Effector memory CD8-positive, alpha-beta T cell (primary cell): ENCODE measurements around the gene MCHR2.

Experiments
- ATAC-seq: fragments of 150-1000 bp; cut with Tn5 transposase; replicated peaks from 2 replicates; pipeline ENCODE4 v1.10.0; 2021; ENCODE audit warnings: mild to moderate bottlenecking, moderate library complexity
- DNase-seq, 3 experiments: peaks; one replicate each; pipeline ENCODE4 v3.0.0; 2021
- H3K27ac Mint-ChIP-seq, 2 donors: one replicate each; pipeline ENCODE4 v1.8.0; 2022; ENCODE audit warnings: mild to moderate bottlenecking in 2 of 2, mixed read lengths in 2 of 2, moderate library complexity in 2 of 2
- H3K27me3 Mint-ChIP-seq, 2 donors: one replicate each; pipeline ENCODE4 v1.8.0; 2022; ENCODE audit warnings: mixed read lengths in 2 of 2
- H3K36me3 Mint-ChIP-seq: one replicate; pipeline ENCODE4 v1.8.0; 2022; ENCODE audit warnings: mild to moderate bottlenecking, moderate library complexity, mixed read lengths; ENCODE audit not compliant: insufficient read depth
- H3K4me1 Mint-ChIP-seq, 2 donors: one replicate each; pipeline ENCODE4 v1.8.0; 2022; ENCODE audit warnings: low read depth in 2 of 2, mixed read lengths in 2 of 2
- H3K4me3 Mint-ChIP-seq, 2 donors: one replicate each; pipeline ENCODE4 v1.8.0; 2022; ENCODE audit warnings: mild to moderate bottlenecking in 2 of 2, mixed read lengths in 2 of 2, moderate library complexity in 2 of 2
- H3K9me3 Mint-ChIP-seq, 2 donors: one replicate each; pipeline ENCODE4 v1.8.0; 2022; ENCODE audit warnings: mixed read lengths in 2 of 2

Gene MCHR2

DNA sequence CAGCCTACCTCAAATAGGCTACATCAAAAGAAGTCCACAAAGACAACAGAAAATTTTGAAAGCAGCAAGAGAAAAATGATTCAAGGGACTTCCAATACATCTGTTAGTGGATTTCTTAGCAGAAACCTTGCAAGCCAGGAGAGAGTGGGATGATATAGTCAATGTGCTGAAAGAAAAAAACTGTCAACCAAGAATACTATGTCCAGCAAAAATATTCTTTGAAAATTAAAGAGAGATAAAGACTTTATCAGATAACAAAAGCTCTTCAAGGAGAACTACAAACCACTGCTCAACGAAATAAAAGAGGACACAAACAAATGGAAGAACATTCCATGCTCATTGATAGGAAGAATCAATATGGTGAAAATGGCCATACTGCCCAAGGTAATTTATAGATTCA, 34.0 kb downstream of the MCHR2 start:
- Mint-ChIP-seq H3K4me1 (no peaks in the 10 kb centered on the region), H3K27me3 (no peaks in the 10 kb centered on the region), H3K27ac (no peak overlapping the region), H3K9me3 (peaks cover 0 to 2% of the 10 kb centered on the region in 2 donors), H3K36me3 (no peaks in the 10 kb centered on the region), H3K4me3 (no peak overlapping the region)
- no peak for DNase-seq
- ATAC-seq: no peak

DNA sequence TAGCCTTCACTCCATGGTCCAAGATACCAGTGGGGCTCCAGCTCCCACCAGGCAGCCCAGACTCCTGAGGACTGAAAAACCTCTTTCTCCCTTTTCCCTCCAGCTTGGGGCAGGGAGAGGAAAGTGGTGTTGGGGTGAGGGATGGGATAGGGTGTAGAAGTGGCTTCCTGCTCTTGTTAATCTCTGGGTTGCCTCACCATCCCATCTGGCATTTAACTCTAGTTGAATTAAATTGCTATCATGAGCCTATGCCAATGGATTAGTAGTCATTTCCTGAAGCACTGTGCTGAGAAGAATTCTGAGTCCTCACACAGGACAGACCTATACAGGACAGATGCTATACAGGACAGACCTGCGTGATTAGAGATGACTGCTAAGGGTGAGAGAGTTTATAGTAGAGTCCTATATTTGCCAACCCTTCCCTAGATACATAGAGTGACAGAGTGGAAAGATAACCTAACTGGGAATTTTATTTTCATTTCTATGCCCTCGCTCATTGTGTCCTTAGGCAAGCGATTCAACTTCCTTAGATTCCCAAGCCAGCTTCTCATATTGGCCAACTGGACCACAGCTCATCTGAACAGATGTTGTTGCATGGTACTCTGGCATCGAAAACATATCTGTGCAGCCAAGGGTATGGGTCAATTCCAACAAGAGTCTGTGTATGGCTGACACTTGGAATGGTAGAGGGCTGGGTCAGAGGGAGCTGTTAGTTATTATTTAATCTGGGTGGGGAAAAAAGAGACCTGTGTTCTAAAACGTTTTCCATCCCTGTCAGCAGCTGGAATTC, 42.8 kb downstream of the MCHR2 start:
- no peak overlapping the region for H3K4me3 Mint-ChIP-seq
- no peaks in the 10 kb centered on the region for H3K4me1 Mint-ChIP-seq
- no peak overlapping the region for H3K27ac Mint-ChIP-seq
- H3K27me3 Mint-ChIP-seq: no peaks in the 10 kb centered on the region
- H3K9me3 Mint-ChIP-seq: no peaks in the 10 kb centered on the region
- no peak for ATAC-seq
- no peaks in the 10 kb centered on the region for H3K36me3 Mint-ChIP-seq
- no peak for DNase-seq

DNA sequence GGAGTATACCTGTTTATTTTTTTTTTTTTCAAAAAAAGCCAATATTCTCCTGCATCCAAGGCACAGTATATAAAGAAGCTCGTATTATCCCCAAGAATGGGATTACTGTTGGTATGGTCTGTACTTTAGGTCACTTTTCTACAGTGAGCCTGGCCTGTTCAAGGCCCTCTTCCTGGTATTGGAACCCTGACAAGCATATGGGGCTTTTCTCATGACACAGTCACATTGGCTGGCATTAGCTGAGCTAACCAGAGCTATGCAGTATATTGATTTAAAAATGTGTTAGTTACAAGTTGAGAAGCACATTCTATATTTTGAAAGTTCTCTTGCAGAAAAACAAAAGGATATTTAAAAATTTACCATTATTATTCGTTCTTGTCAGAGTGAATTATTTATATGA, 48.0 kb downstream of the MCHR2 start:
- DNase-seq (no peak), ATAC-seq (no peak)
- Mint-ChIP-seq H3K27ac (no peak overlapping the region), H3K4me1 (no peaks in the 10 kb centered on the region), H3K4me3 (no peak overlapping the region), H3K9me3 (no peaks in the 10 kb centered on the region), H3K36me3 (no peaks in the 10 kb centered on the region), H3K27me3 (peaks cover 16 to 25% of the 10 kb centered on the region in 2 donors)

DNA sequence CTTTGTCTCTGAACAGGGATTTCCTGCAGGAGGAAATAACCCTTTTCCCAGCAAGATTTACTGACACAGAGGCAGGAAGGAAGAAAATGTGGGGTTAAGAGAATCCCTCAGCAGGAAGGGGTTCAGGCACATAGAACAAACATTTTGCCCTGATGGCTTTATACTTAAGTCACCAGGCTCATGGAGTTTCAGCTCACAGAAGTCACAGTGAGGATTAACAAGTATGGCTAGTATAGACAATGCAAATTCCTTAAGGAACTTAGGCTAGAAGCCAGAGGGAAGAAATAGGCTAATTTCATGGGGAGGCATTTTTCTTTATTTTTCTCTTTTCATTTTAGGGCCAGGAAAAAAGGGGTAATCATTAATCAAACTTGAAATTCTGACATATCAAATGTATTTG, 50.2 kb downstream of the MCHR2 start:
- Mint-ChIP-seq H3K27ac (no peak overlapping the region), H3K36me3 (no peaks in the 10 kb centered on the region), H3K9me3 (no peaks in the 10 kb centered on the region), H3K4me3 (no peak overlapping the region), H3K4me1 (no peaks in the 10 kb centered on the region), H3K27me3 (peaks cover 20 to 30% of the 10 kb centered on the region in 2 donors)
- ATAC-seq (no peak), DNase-seq (no peak)

DNA sequence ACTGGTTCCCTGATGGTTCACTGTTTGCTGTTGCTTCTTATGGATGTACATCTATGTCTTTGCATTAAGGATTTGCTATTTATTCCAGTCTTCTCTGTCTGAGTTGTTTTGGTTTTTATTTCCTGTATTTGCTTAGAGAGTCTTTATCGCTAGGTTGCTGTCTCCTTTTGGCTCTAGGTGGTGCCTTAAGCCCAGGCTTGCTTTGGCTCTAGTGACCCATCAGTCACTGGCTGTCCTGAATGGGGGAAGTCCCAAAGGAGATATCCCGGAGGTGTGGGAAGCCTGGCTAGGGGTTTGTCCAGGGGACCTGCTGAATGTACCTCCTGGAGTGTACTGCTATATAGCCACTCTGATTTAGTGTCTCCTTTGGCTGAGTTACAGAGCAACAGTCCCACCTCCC, 53.4 kb downstream of the MCHR2 start:
- no peak for ATAC-seq
- Mint-ChIP-seq H3K27ac (no peak overlapping the region), H3K4me1 (no peaks in the 10 kb centered on the region), H3K9me3 (no peaks in the 10 kb centered on the region), H3K36me3 (no peaks in the 10 kb centered on the region), H3K4me3 (no peak overlapping the region), H3K27me3 (peaks cover 20 to 37% of the 10 kb centered on the region in 2 donors)
- DNase-seq: no peak

DNA sequence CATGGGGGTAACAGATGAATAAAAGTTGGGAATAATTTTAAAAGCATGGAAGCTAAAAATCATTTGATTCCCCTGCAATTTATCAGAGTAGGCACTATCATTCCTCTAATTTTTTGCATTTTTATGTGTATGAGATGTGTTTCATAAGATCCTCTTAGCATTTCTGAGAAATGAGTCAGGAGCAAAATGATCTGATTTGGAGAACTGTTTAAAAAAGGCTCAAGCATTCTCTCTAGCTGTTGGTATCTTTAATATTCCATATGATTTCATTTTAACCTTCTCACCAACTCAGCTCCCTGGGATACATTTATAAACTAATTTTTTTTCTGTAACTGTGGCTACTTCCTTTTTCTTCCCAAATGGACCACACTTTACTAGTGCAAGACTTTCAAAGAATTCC, 60.9 kb downstream of the MCHR2 start:
- Mint-ChIP-seq H3K36me3 (no peaks in the 10 kb centered on the region), H3K4me1 (no peaks in the 10 kb centered on the region), H3K9me3 (no peaks in the 10 kb centered on the region), H3K4me3 (no peak overlapping the region), H3K27ac (no peak overlapping the region), H3K27me3 (peaks cover 0 to 7% of the 10 kb centered on the region in 2 donors)
- no peak for ATAC-seq
- no peak for DNase-seq

DNA sequence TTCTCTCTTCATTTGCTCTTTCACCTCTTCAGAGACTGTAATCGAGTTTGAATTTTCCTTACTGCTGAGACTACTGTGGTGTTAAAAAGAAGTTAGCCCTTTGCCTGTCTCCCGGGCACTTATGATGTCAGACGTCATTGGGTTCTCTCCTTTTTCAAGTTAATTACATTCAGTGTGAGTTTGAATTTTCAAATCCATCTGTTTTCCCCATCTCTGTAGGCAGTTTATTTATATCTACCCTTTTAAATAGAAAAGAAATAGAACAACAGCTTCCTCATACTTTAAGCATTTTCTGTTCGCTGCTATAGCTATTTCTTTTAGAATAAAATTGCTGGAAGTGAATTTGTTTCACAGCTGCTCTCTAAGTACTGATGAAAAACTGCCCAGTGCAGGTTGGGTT, 81.4 kb downstream of the MCHR2 start:
- no peaks in the 10 kb centered on the region for H3K4me1 Mint-ChIP-seq
- no peaks in the 10 kb centered on the region for H3K9me3 Mint-ChIP-seq
- H3K27me3 Mint-ChIP-seq: peaks cover 9 to 16% of the 10 kb centered on the region in 2 donors
- DNase-seq (no peak), ATAC-seq (no peak)
- H3K27ac Mint-ChIP-seq: no peak overlapping the region
- H3K36me3 Mint-ChIP-seq: peaks cover 3% of the 10 kb centered on the region
- H3K4me3 Mint-ChIP-seq: no peak overlapping the region

DNA sequence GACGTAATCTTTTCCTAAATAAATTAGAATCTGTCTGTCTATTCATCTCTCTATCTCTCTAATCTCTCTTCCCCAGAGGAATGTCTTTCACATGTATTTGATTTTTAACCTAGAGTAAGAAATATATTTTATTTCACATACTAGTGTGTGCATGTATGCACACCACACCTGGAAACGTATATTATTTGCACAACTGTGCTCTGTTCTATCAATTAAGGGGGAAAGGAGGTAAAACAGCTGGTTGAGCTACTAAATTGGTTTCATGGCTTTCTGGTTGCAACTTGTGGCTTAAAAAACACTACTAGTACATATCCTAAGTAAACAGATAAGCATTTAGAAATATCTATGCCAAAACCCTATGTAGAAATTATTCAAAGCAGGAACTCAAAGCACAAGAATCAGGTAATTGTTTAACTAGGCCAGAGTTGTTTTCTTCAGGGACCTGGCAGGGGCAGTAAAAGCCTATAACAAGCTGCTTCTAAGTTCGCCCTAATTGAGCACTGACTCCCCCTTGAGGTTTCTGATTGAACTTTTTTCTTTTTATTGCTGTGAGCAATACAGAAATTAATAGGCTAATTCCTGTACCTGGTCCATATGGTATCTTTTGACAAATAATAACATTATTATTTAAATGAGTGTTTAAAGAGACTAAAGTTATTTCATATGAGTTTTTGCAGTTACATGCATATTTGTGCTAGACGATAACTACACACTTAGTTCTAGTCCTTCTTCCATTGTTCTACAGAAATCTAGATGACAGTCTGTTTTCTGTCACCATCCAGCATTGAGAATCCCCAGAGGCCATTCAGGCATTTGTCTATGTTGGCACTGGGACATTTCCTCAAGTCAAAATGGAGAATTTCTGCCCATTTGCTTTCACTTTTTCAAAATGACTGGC, 88.6 kb downstream of the MCHR2 start:
- Mint-ChIP-seq H3K4me3 (no peak overlapping the region), H3K4me1 (no peaks in the 10 kb centered on the region), H3K36me3 (no peaks in the 10 kb centered on the region), H3K9me3 (no peaks in the 10 kb centered on the region), H3K27me3 (peaks cover 19 to 40% of the 10 kb centered on the region in 2 donors), H3K27ac (no peak overlapping the region)
- no peak for ATAC-seq
- no peak for DNase-seq

DNA sequence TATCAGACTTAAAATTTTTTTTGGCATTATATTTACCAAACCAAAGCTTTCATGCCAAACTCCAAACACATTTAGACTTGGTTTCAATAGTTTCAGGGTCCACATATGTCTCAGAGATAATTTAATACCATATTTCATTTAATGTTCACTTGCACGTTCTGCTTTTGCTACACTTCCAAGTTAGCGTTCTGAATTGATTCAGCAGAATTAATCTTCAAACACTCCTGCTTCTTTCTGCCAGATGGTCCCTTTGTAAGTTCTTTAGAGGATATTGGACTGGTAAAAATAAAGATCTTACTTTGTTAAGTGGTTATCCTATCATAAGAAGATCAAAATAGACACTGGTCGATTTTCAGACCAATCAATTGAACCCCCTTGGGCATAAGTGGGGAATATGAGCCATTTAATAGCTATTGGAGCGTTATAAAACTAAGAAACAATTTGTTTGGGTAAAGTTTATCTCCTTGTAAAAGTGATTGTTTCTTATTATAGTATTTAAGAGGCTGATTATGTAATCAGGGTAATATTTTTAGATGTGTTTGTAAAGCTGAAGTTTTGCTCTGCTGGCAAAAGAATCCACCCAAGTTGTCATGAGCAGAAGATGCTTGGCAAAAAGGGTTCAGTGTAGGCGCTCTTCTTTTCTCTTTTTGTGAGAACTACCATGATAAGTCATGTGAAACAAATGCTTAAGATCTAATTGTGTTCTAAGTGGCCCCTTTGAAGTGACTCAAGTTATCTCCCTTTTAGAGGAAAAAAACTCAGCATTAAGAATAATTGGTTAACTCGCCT, 92.2 kb downstream of the MCHR2 start:
- H3K27me3 Mint-ChIP-seq: peaks cover 21 to 39% of the 10 kb centered on the region in 2 donors
- H3K9me3 Mint-ChIP-seq: no peaks in the 10 kb centered on the region
- no peak overlapping the region for H3K4me3 Mint-ChIP-seq
- no peaks in the 10 kb centered on the region for H3K36me3 Mint-ChIP-seq
- no peak for ATAC-seq
- H3K4me1 Mint-ChIP-seq: no peaks in the 10 kb centered on the region
- no peak for DNase-seq
- no peak overlapping the region for H3K27ac Mint-ChIP-seq

DNA sequence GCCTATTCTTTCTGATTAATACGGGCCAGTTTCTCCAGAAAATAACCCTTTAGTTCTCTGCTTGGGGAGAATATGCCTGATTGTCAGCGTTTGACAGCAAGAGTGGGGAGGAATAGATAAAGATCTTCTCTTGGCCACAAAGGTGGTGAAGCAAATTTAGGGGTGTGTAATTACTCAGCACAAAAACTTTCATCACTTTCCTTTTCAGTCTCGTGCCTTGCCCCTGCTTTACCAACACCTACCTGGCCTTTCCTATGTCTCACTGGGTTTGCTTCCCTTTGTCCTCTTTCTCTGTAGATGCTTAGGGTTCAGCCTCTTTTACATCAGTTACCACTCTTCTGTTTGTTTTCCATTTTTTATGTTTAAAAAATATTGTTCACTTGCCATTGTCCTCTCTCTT, 99.2 kb downstream of the MCHR2 start:
- no peak for ATAC-seq
- Mint-ChIP-seq H3K4me1 (no peaks in the 10 kb centered on the region), H3K36me3 (no peaks in the 10 kb centered on the region), H3K4me3 (no peak overlapping the region), H3K9me3 (no peaks in the 10 kb centered on the region), H3K27ac (no peak overlapping the region), H3K27me3 (peaks cover 17 to 39% of the 10 kb centered on the region in 2 donors)
- no peak for DNase-seq

DNA sequence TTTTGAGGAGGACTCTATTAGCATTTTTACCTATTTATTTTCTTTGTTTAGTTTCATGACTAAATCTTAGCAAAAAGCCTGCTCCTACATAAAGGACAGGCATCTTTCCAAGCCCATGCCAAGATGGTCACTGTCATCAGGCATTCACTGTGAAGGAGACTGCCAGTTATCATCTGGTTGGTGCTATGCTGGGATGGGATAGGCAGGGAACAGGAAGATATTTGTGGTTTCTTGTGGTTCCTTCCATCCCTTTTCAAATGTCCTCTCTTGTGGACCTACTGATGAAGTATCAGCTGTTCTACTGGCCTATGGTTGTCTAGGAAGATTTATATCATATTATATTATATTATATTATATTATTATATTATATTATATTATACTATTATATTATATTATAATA, 107.0 kb downstream of the MCHR2 start:
- DNase-seq: no peak
- ATAC-seq: no peak
- no peaks in the 10 kb centered on the region for H3K9me3 Mint-ChIP-seq
- H3K4me1 Mint-ChIP-seq: no peaks in the 10 kb centered on the region
- peaks cover 0 to 6% of the 10 kb centered on the region in 2 donors for H3K27me3 Mint-ChIP-seq
- no peak overlapping the region for H3K27ac Mint-ChIP-seq
- H3K36me3 Mint-ChIP-seq: no peaks in the 10 kb centered on the region
- no peak overlapping the region for H3K4me3 Mint-ChIP-seq

DNA sequence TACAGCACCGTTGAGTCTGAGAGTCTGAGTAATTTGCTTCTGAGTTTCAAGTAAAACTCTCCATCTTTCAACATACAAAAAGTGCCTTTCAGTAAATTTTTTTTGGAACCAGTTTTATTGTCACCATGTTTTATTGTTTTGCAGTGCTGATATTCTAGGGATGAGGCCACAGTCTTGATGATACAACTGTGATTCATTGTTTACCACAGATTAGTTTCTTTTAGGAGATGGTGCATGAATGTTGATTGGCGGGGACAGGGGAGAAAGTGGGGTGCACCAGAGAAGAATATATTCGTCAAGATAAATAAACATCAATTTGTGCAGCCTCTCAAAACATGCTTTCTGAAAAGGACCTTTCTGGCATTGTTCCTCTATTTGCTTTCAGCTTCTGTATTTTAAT, 109.0 kb downstream of the MCHR2 start:
- Mint-ChIP-seq H3K4me1 (no peaks in the 10 kb centered on the region), H3K9me3 (no peaks in the 10 kb centered on the region), H3K27me3 (peaks cover 0 to 20% of the 10 kb centered on the region in 2 donors), H3K27ac (no peak overlapping the region), H3K4me3 (no peak overlapping the region), H3K36me3 (no peaks in the 10 kb centered on the region)
- ATAC-seq (no peak), DNase-seq (no peak)

DNA sequence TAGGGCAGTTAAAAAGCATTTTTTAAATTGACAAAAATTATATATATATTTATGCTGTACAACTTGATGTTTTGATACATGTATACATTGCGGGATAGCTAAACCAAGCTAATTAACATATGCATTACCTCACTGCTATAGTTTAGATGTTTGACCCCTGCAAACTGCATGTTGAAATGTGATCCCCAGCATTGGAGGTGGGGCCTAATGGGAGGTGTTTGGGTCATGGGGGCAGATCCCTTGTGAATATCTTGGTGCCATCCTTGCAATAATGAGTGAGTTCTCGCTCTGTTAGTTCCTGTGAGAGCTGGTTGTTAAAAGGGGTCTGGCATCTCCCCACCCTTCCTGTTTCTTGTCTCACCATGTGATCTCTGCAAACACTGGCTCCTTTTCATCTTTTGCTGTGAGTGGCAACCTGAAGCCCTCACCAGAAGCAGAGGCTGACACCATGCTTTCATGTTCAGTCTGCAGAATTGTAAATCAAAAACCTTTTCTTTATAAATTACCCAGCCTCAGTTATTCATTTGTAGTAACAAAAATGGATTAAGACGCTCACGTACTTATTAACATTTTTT, 111.8 kb downstream of the MCHR2 start:
- Mint-ChIP-seq H3K27ac (no peak overlapping the region), H3K27me3 (peaks cover 9 to 20% of the 10 kb centered on the region in 2 donors), H3K4me1 (no peaks in the 10 kb centered on the region), H3K4me3 (no peak overlapping the region), H3K36me3 (no peaks in the 10 kb centered on the region), H3K9me3 (no peaks in the 10 kb centered on the region)
- no peak for ATAC-seq
- DNase-seq: no peak
